ENCODE results near the gene GSDMA.
"Not testable (repeated sequence)": the region's sequence is repeated elsewhere in the genome, so short reads cannot be mapped to it uniquely, and the experiment has no call there.

GSDMA gene

DNA sequence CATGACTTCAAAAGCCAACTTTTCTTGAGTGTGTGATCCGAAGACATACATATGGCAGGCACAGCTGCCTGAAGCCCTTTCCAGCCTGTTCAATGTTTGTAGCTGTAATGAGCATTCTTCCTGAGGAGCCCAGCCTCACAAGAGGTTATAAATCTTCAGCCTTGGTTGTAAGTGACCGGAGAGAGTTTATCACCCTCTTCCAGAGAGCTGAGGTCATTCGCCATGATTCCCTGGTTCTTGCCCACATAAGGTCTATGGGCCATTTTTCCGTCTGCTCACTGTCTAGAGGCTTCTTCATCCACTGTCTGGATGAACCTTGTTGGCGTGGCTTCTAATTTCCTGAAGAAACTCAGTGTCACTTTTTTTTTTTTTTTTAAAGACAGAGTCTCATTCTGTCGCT is 42.7 kb downstream of the GSDMA start:
- TF ChIP-seq, protein P1, sequence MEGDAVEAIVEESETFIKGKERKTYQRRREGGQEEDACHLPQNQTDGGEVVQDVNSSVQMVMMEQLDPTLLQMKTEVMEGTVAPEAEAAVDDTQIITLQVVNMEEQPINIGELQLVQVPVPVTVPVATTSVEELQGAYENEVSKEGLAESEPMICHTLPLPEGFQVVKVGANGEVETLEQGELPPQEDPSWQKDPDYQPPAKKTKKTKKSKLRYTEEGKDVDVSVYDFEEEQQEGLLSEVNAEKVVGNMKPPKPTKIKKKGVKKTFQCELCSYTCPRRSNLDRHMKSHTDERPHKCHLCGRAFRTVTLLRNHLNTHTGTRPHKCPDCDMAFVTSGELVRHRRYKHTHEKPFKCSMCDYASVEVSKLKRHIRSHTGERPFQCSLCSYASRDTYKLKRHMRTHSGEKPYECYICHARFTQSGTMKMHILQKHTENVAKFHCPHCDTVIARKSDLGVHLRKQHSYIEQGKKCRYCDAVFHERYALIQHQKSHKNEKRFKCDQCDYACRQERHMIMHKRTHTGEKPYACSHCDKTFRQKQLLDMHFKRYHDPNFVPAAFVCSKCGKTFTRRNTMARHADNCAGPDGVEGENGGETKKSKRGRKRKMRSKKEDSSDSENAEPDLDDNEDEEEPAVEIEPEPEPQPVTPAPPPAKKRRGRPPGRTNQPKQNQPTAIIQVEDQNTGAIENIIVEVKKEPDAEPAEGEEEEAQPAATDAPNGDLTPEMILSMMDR (IDR thresholded peaks at IDR 0.05; ENCODE audit: unreplicated experiment in 3 of 3), result no peak

DNA sequence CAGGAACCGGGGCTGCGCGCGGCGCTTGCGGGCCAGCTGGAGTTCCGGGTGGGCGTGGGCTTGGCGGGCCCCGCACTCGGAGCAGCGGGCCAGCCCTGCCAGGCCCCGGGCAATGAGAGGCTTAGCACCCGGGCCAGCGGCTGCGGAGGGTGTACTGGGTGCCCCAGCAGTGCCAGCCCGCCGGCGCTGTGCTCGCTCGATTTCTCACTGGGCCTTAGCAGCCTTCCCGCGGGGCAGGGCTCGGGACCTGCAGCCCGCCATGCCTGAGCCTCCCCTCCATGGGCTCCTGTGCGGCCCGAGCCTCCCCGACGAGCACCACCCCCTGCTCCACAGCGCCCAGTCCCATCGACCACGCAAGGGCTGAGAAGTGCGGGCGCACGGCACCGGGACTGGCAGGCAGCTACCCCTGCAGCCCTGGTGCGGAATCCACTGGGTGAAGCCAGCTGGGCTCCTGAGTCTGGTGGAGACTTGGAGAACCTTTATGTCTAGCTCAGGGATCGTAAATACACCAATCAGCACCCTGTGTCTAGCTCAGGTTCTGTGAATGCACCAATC is 48.2 kb downstream of the GSDMA start:
- Mint-ChIP-seq H3K27me3 (ENCODE audit: low read depth) (peaks cover 13% of the 10 kb centered on the region), H3K4me1 (peaks cover 17% of the 10 kb centered on the region)
- not testable (repeated sequence) for H3K9me3 Mint-ChIP-seq; H3K4me3 Mint-ChIP-seq; H3K27ac Mint-ChIP-seq; H3K36me3 Mint-ChIP-seq (ENCODE audit: low read depth)

More for the DNA sequence above, 42.7 kb downstream of the GSDMA start:
- no peak overlapping the region for H3K4me3 Mint-ChIP-seq
- H3K27ac Mint-ChIP-seq, result no peak overlapping the region
- H3K27me3 Mint-ChIP-seq (ENCODE audit: low read depth), result no peaks in the 10 kb centered on the region
- H3K36me3 Mint-ChIP-seq (ENCODE audit: low read depth), result no peaks in the 10 kb centered on the region
- H3K4me1 Mint-ChIP-seq, result peaks cover 13% of the 10 kb centered on the region
- peaks cover 2% of the 10 kb centered on the region for H3K9me3 Mint-ChIP-seq

DNA sequence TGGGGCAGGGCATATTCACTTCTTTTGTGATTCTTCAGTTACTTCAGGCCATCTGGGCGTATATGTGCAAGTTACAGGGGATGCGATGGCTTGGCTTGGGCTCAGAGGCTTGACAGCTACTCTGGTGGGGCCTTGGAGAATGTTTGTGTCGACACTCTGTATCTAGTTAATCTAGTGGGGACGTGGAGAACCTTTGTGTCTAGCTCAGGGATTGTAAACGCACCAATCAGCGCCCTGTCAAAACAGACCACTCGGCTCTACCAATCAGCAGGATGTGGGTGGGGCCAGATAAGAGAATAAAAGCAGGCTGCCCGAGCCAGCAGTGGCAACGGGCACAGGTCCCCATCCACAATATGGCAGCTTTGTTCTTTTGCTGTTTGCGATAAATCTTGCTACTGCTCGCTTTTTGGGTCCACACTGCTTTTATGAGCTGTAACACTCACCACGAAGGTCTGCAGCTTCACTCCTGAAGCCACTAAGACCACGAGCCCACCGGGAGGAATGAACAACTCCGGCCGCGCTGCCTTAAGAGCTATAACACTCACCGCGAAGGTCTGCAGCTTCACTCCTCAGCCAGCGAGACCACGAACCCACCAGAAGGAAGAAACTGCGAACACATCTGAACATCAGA is 49.3 kb downstream of the GSDMA start:
- not testable (repeated sequence) for H3K9me3 Mint-ChIP-seq; H3K36me3 Mint-ChIP-seq (ENCODE audit: low read depth); H3K27ac Mint-ChIP-seq; H3K4me3 Mint-ChIP-seq
- Mint-ChIP-seq H3K27me3 (ENCODE audit: low read depth) (peaks cover 13% of the 10 kb centered on the region), H3K4me1 (peaks cover 26% of the 10 kb centered on the region)

DNA sequence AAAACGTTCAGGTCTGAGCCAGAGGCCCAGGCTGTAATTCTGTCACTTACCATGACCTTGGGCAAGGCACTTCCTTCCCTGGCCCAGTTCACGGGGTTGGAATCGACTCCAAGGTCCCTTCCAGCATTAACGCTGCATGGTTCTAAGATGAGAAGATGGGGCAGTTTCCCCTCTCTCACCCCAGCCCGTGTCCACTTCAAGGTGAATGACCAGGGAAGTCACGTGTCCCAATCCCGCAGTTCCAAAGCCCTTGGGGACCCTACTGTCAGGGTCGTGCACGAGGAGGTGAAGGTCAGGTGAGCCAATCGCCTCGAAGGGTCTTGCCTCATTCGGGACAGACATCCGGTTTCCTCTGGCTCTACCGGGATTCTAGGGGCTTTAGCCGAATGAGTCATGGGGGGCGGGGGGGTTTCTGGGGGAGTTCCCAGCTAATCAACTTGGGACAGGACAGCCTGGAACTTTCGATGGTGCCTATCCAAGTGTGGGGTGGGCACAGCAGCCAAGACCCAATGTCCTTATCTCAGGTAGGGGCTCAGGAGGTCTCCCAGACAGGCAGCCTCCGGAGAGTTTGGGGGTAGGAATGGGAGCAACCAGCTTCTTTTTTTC is 51.7 kb downstream of the GSDMA start:
- Mint-ChIP-seq H3K9me3 (no peaks in the 10 kb centered on the region), H3K27me3 (ENCODE audit: low read depth) (peaks cover 13% of the 10 kb centered on the region), H3K4me3 (no peak overlapping the region), H3K36me3 (ENCODE audit: low read depth) (peaks cover 5% of the 10 kb centered on the region), H3K27ac (no peak overlapping the region), H3K4me1 (peaks cover 48% of the 10 kb centered on the region)
- TF ChIP-seq, protein P1 (IDR thresholded peaks at IDR 0.05; ENCODE audit: unreplicated experiment in 3 of 3), result no peak

DNA sequence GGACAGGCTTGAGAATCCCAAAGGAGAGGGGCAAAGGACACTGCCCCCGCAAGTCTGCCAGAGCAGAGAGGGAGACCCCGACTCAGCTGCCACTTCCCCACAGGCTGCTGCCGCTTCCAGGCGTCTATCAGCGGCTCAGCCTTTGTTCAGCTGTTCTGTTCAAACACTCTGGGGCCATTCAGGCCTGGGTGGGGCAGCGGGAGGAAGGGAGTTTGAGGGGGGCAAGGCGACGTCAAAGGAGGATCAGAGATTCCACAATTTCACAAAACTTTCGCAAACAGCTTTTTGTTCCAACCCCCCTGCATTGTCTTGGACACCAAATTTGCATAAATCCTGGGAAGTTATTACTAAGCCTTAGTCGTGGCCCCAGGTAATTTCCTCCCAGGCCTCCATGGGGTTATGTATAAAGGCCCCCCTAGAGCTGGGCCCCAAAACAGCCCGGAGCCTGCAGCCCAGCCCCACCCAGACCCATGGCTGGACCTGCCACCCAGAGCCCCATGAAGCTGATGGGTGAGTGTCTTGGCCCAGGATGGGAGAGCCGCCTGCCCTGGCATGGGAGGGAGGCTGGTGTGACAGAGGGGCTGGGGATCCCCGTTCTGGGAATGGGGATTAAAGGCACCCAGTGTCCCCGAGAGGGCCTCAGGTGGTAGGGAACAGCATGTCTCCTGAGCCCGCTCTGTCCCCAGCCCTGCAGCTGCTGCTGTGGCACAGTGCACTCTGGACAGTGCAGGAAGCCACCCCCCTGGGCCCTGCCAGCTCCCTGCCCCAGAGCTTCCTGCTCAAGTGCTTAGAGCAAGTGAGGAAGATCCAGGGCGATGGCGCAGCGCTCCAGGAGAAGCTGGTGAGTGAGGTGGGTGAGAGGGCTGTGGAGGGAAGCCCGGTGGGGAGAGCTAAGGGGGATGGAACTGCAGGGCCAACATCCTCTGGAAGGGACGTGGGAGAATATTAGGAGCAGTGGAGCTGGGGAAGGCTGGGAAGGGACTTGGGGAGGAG is 52.5 kb downstream of the GSDMA start, which contains the start of gene CSF3:
Gene CSF3 (plus strand): TSS at position 436 of the 993 bp plus-strand sequence. CDS start 35 bp downstream, at position 471.
- peak within 1 kb of the TSS in 2 of 3 experiments; percentile 72 to 92 for H3K27ac Mint-ChIP-seq
- TF ChIP-seq, protein P1 (IDR thresholded peaks at IDR 0.05; ENCODE audit: unreplicated experiment in 3 of 3), result no peak
- peaks cover 10% of the 10 kb centered on the region for H3K36me3 Mint-ChIP-seq (ENCODE audit: low read depth)
- H3K9me3 Mint-ChIP-seq, result no peaks in the 10 kb centered on the region
- H3K4me3 Mint-ChIP-seq, result no peak within 1 kb of the TSS
- H3K27me3 Mint-ChIP-seq (ENCODE audit: low read depth), result peaks cover 13% of the 10 kb centered on the region
- peaks cover 48% of the 10 kb centered on the region for H3K4me1 Mint-ChIP-seq

DNA sequence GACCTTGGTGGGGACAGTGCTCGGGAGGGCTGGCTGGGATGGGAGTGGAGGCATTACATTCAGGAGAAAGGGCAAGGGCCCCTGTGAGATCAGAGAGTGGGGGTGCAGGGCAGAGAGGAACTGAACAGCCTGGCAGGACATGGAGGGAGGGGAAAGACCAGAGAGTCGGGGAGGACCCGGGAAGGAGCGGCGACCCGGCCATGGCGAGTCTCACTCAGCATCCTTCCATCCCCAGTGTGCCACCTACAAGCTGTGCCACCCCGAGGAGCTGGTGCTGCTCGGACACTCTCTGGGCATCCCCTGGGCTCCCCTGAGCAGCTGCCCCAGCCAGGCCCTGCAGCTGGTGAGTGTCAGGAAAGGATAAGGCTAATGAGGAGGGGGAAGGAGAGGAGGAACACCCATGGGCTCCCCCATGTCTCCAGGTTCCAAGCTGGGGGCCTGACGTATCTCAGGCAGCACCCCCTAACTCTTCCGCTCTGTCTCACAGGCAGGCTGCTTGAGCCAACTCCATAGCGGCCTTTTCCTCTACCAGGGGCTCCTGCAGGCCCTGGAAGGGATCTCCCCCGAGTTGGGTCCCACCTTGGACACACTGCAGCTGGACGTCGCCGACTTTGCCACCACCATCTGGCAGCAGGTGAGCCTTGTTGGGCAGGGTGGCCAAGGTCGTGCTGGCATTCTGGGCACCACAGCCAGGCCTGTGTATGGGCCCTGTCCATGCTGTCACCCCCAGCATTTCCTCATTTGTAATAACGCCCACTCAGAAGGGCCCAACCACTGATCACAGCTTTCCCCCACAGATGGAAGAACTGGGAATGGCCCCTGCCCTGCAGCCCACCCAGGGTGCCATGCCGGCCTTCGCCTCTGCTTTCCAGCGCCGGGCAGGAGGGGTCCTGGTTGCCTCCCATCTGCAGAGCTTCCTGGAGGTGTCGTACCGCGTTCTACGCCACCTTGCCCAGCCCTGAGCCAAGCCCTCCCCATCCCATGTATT is 53.5 kb downstream of the GSDMA start:
- Mint-ChIP-seq H3K27me3 (ENCODE audit: low read depth) (peaks cover 13% of the 10 kb centered on the region), H3K9me3 (no peaks in the 10 kb centered on the region), H3K4me3 (peak overlapping the region in 1 of 3 experiments; percentile 29), H3K36me3 (ENCODE audit: low read depth) (peaks cover 16% of the 10 kb centered on the region), H3K4me1 (peaks cover 53% of the 10 kb centered on the region), H3K27ac (peak overlapping the region in 2 of 3 experiments; percentile 72 to 92)
- TF ChIP-seq, protein P1 (IDR thresholded peaks at IDR 0.05; ENCODE audit: unreplicated experiment in 3 of 3), result no peak
